Measurements from ENCODE around the gene SESN2. TPM values are rescaled to one million over a fixed set of nuclear protein-coding genes. Genes with fewer than 3 reads are reported as not detected.

Gene SESN2
- total and polyA plus RNA-seq, 4 donors: 5.5 to 13.0 (median 10.7) TPM

DNA sequence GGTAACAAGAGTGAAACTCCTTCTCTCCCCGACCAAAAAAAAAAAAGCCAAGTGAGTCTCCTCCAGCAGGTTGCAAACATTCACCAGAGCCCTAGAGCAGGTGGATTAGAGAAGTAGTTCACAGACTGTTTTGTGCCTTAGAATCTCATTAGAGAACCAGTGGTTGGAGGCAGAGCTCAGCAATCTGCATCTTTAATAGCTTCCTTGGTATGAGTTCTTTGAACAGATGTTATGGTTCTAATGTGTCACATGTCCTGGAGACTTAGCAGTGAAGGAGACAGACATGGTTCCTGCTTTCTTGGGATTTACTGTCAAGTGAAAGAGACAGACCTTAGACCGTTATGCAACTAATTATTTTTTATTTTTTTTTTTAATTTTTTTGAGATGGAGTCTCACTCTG lies 26.8 kb downstream of the SESN2 start:
- no peak for TF ChIP-seq GABPA (IDR thresholded peaks at IDR 0.05 in 1 of 2, conservative IDR thresholded peaks at IDR 0.05 in 1 of 2)
- Histone ChIP-seq H3K9ac (ENCODE audit: low read depth in 1 of 2, low read length in 2 of 2) (no peak overlapping the region), H3K36me3 (ENCODE audit: control insufficient read depth in 4 of 4, insufficient read depth in 3 of 4, low read depth in 1 of 4, low read length in 3 of 4) (peaks cover 0 to 4% (median under 1%) of the 10 kb centered on the region in 4 donors), H3K9me3 (ENCODE audit: control insufficient read depth in 4 of 4, low read length in 3 of 4) (no peaks in the 10 kb centered on the region), H3K4me3 (ENCODE audit: low read depth in 1 of 3, low read length in 3 of 3) (no peak overlapping the region), H3K4me1 (ENCODE audit: control insufficient read depth in 4 of 4, insufficient read depth in 4 of 4, low read length in 3 of 4) (peaks cover 21 to 53% (median 33%) of the 10 kb centered on the region in 4 donors), H3K27ac (ENCODE audit: low read depth in 1 of 2, low read length in 2 of 2) (no peak overlapping the region), H3K27me3 (ENCODE audit: control insufficient read depth in 4 of 4, insufficient read depth in 4 of 4, low read length in 3 of 4) (no peaks in the 10 kb centered on the region)
- WGBS: 56% methylated on average over 2 of the region's 2 CpGs
- no peak for DNase-seq (ENCODE audit: low spot score)

DNA sequence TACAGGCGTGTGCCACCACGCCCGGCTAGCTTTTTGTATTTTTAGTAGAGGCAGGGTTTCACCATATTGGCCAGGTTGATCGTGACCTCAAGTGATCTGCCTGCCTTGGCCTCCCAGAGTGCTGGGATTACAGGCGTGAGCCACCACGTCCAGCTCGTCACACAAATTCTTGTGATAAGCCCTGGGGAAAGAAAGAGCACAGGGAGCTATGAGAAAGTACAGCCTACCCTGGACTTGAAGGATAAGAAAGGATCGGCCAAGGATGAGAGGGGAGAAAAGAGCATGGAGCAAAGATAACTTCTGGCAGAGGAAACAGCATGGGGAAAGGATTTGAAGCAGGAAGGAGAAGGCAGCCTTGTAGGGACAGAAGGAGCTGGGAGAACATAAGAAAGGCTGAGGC lies 29.2 kb downstream of the SESN2 start:
- 91% methylated on average over 8 of the region's 8 CpGs for WGBS
- no peak overlapping the region for H3K4me3 ChIP-seq (ENCODE audit: low read depth in 1 of 3, low read length in 3 of 3)
- peaks cover 7 to 35% (median 12%) of the 10 kb centered on the region in 4 donors for H3K4me1 ChIP-seq (ENCODE audit: control insufficient read depth in 4 of 4, insufficient read depth in 4 of 4, low read length in 3 of 4)
- H3K36me3 ChIP-seq (ENCODE audit: control insufficient read depth in 4 of 4, insufficient read depth in 3 of 4, low read depth in 1 of 4, low read length in 3 of 4): no peaks in the 10 kb centered on the region
- DNase-seq (ENCODE audit: low spot score): no peak
- TF ChIP-seq JUND (IDR thresholded peaks at IDR 0.05) (no peak), GABPA (IDR thresholded peaks at IDR 0.05 in 1 of 2, conservative IDR thresholded peaks at IDR 0.05 in 1 of 2) (no peak), HNF4A (conservative IDR thresholded peaks at IDR 0.05) (no peak), FOXA2 (IDR thresholded peaks at IDR 0.05) (no peak), EGR1 (IDR thresholded peaks at IDR 0.05; ENCODE audit: low read depth in 2 of 2) (no peak), RXRA (IDR thresholded peaks at IDR 0.05) (no peak), FOXA1 (IDR thresholded peaks at IDR 0.05) (no peak), YY1 (IDR thresholded peaks at IDR 0.05) (no peak), NR2F2 (IDR thresholded peaks at IDR 0.05) (no peak), RAD21 (IDR thresholded peaks at IDR 0.05) (no peak), HNF4G (IDR thresholded peaks at IDR 0.05) (no peak)
- TF ChIP-seq, protein P1, sequence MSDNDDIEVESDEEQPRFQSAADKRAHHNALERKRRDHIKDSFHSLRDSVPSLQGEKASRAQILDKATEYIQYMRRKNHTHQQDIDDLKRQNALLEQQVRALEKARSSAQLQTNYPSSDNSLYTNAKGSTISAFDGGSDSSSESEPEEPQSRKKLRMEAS (IDR thresholded peaks at IDR 0.05): no peak
- TF ChIP-seq, protein P2, sequence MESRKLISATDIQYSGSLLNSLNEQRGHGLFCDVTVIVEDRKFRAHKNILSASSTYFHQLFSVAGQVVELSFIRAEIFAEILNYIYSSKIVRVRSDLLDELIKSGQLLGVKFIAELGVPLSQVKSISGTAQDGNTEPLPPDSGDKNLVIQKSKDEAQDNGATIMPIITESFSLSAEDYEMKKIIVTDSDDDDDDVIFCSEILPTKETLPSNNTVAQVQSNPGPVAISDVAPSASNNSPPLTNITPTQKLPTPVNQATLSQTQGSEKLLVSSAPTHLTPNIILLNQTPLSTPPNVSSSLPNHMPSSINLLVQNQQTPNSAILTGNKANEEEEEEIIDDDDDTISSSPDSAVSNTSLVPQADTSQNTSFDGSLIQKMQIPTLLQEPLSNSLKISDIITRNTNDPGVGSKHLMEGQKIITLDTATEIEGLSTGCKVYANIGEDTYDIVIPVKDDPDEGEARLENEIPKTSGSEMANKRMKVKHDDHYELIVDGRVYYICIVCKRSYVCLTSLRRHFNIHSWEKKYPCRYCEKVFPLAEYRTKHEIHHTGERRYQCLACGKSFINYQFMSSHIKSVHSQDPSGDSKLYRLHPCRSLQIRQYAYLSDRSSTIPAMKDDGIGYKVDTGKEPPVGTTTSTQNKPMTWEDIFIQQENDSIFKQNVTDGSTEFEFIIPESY (IDR thresholded peaks at IDR 0.05): no peak
- TF ChIP-seq, protein P3, sequence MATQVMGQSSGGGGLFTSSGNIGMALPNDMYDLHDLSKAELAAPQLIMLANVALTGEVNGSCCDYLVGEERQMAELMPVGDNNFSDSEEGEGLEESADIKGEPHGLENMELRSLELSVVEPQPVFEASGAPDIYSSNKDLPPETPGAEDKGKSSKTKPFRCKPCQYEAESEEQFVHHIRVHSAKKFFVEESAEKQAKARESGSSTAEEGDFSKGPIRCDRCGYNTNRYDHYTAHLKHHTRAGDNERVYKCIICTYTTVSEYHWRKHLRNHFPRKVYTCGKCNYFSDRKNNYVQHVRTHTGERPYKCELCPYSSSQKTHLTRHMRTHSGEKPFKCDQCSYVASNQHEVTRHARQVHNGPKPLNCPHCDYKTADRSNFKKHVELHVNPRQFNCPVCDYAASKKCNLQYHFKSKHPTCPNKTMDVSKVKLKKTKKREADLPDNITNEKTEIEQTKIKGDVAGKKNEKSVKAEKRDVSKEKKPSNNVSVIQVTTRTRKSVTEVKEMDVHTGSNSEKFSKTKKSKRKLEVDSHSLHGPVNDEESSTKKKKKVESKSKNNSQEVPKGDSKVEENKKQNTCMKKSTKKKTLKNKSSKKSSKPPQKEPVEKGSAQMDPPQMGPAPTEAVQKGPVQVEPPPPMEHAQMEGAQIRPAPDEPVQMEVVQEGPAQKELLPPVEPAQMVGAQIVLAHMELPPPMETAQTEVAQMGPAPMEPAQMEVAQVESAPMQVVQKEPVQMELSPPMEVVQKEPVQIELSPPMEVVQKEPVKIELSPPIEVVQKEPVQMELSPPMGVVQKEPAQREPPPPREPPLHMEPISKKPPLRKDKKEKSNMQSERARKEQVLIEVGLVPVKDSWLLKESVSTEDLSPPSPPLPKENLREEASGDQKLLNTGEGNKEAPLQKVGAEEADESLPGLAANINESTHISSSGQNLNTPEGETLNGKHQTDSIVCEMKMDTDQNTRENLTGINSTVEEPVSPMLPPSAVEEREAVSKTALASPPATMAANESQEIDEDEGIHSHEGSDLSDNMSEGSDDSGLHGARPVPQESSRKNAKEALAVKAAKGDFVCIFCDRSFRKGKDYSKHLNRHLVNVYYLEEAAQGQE (IDR thresholded peaks at IDR 0.05): no peak
- TF ChIP-seq, protein P4, sequence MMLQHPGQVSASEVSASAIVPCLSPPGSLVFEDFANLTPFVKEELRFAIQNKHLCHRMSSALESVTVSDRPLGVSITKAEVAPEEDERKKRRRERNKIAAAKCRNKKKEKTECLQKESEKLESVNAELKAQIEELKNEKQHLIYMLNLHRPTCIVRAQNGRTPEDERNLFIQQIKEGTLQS (IDR thresholded peaks at IDR 0.05): no peak
- no peaks in the 10 kb centered on the region for H3K27me3 ChIP-seq (ENCODE audit: control insufficient read depth in 4 of 4, insufficient read depth in 4 of 4, low read length in 3 of 4)
- no peak overlapping the region for H3K27ac ChIP-seq (ENCODE audit: low read depth in 1 of 2, low read length in 2 of 2)
- no peak overlapping the region for H3K9ac ChIP-seq (ENCODE audit: low read depth in 1 of 2, low read length in 2 of 2)
- H3K9me3 ChIP-seq (ENCODE audit: control insufficient read depth in 4 of 4, low read length in 3 of 4): no peaks in the 10 kb centered on the region

Data from liver (tissue), 9 donors.